Measurements from ENCODE around the gene SPON1.
"Not testable (repeated sequence)": the region's sequence is repeated elsewhere in the genome, so short reads cannot be mapped to it uniquely, and the experiment has no call there.

GRCh38 chr11:13937154-13937553 is 25.4 kb upstream of the SPON1 start:
- TF ChIP-seq CTCF (IDR thresholded peaks at IDR 0.05; ENCODE audit: borderline replicate concordance, extremely low read depth, low read length, poor library complexity, severe bottlenecking); EZH2 (IDR thresholded peaks at IDR 0.05; ENCODE audit: borderline replicate concordance, low read depth, low read length, severe bottlenecking): not testable (repeated sequence)
